ENCODE results near the gene CDT1. TPM values are rescaled to one million over a fixed set of nuclear protein-coding genes. Genes with fewer than 3 reads are reported as not detected.

The CDT1 gene
- total and polyA plus RNA-seq, 10 donors: 1.00 to 17.2 (median 3.6) TPM

DNA sequence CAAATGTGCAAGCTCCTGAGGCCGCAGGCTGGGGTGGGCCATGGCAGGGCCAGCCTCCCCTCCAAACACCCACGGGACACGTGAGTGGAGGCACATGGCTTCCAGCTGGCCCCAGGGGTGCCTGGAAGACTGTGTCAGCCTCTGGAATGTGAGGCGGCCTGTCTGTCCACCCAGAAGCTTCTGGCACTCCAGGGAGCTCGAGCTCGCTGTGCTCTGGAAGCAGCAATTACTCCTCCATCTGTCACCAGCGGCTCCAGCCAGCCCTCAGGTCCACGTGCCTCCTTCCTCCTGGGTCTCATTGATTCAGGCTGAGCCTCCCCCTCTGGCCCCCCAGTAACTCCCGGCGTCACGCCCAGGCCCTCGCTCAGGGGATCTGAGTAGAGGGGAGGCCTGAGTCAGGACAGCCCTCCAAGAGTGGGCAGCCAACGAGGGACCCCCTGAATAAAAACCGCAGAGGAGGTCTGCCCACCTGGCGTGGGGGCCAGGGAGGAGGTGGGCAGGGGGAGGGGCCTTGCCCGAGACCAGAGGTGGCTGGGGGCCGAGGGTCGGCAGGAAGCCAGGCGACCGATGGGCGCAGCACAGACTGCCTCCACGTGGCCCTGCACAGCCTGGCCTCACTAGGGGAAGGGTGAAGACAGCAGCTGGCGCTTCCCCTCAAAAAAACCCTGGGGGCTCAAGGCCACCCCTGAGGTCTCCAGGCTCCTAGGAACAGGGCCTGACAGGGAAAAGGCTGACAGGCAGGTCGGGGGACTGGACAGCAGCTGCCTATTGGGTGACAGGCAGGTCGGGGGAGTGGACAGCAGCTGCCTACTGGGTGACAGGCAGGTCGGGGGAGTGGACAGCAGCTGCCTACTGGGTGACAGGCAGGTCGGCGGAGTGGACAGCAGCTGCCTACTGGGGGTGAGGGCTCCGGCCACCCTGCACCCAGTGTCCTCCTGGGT, 30.4 kb upstream of the CDT1 start:
- intact Hi-C loops (cut with DNase I; ENCODE audit: low total_unique reads): no loop called here
- Histone ChIP-seq H3K27me3 (replicated peaks in 1 of 7) (no peaks in the 10 kb centered on the region), H3K36me3 (peaks cover 0 to 33% (median 0%) of the 10 kb centered on the region in 6 donors), H3K27ac (peak overlapping the region in 6 of 8 donors; percentile 9 to 66 (median 54)), H3K9me3 (no peaks in the 10 kb centered on the region), H3K4me3 (no peak overlapping the region), H3K4me1 (peaks cover 49 to 95% (median 76%) of the 10 kb centered on the region in 6 donors)
- 49 to 66% (median 53%) methylated on average over 18 to 29 of the region's 29 CpGs for WGBS, 5 donors
- TF ChIP-seq POLR2AphosphoS5 (IDR thresholded peaks at IDR 0.05) (peak; percentile 24 to 64 (median 43)), POLR2A (IDR thresholded peaks at IDR 0.05) (no peak)
- no peak for DNase-seq

DNA sequence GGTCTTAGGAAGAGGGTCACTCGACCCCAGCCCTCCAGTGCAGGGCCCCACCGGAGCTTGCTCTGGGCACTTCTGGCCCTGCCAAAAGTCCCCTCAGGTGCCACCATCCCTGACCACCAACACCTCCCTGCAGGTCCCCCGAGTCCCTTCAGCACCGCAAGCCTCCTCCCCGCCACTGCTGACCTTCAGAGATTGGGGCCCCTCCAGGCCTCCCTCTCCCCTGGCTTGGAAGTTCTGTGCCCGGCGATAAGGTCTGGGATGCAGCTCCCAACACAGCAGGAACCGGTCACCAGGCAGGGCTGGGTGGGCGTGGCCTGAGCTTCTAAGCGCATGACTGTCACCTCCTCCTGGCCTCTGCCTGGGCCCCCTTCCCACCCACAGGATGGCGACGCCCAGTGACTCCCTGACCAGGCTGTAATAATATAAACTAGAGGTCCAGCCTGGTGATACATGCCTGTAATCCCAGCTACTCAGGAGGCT, 29.7 kb upstream of the CDT1 start:
- H3K4me1 ChIP-seq: peaks cover 42 to 95% (median 75%) of the 10 kb centered on the region in 6 donors
- H3K27ac ChIP-seq: peak overlapping the region in 3 of 8 donors; percentile 61 to 66 (median 63)
- WGBS, 5 donors: 39 to 78% (median 52%) methylated on average over 8 to 12 of the region's 12 CpGs
- H3K9me3 ChIP-seq: no peaks in the 10 kb centered on the region
- intact Hi-C loops (cut with DNase I; ENCODE audit: low total_unique reads): no loop called here
- peaks cover 0 to 33% (median 0%) of the 10 kb centered on the region in 6 donors for H3K36me3 ChIP-seq
- H3K4me3 ChIP-seq: no peak overlapping the region
- DNase-seq: no peak
- H3K27me3 ChIP-seq (replicated peaks in 1 of 7): no peaks in the 10 kb centered on the region
- TF ChIP-seq, protein P1, sequence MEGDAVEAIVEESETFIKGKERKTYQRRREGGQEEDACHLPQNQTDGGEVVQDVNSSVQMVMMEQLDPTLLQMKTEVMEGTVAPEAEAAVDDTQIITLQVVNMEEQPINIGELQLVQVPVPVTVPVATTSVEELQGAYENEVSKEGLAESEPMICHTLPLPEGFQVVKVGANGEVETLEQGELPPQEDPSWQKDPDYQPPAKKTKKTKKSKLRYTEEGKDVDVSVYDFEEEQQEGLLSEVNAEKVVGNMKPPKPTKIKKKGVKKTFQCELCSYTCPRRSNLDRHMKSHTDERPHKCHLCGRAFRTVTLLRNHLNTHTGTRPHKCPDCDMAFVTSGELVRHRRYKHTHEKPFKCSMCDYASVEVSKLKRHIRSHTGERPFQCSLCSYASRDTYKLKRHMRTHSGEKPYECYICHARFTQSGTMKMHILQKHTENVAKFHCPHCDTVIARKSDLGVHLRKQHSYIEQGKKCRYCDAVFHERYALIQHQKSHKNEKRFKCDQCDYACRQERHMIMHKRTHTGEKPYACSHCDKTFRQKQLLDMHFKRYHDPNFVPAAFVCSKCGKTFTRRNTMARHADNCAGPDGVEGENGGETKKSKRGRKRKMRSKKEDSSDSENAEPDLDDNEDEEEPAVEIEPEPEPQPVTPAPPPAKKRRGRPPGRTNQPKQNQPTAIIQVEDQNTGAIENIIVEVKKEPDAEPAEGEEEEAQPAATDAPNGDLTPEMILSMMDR (IDR thresholded peaks at IDR 0.05 in 8 of 11, conservative IDR thresholded peaks at IDR 0.05 in 3 of 11): no peak
- no peak for TF ChIP-seq POLR2A (IDR thresholded peaks at IDR 0.05)
- TF ChIP-seq POLR2AphosphoS5 (IDR thresholded peaks at IDR 0.05): peak; percentile 4 to 59 (median 16)

- no peaks in the 10 kb centered on the region for H3K9me3 ChIP-seq
- TF ChIP-seq POLR2AphosphoS5 (IDR thresholded peaks at IDR 0.05): no peak
- TF ChIP-seq, protein P1 (IDR thresholded peaks at IDR 0.05 in 8 of 11, conservative IDR thresholded peaks at IDR 0.05 in 3 of 11): no peak
- no peak for TF ChIP-seq POLR2A (IDR thresholded peaks at IDR 0.05)
- peak overlapping the region in 1 of 8 donors; percentile 66 for H3K27ac ChIP-seq
- H3K27me3 ChIP-seq (replicated peaks in 1 of 7): no peaks in the 10 kb centered on the region
- no peak overlapping the region for H3K4me3 ChIP-seq
- whole genome bisulfite sequencing, 5 donors: 90 to 95% (median 91%) methylated on average over 29 to 32 of the region's 32 CpGs
- intact Hi-C loops (cut with DNase I; ENCODE audit: low total_unique reads): no loop called here
- peaks cover 0 to 33% (median 0%) of the 10 kb centered on the region in 6 donors for H3K36me3 ChIP-seq
- DNase-seq: no peak
- peaks cover 40 to 95% (median 75%) of the 10 kb centered on the region in 6 donors for H3K4me1 ChIP-seq
These were observed 28.8 kb upstream of the CDT1 start for GRCh38 chr16:88774544-88775393.

GRCh38 chr16:88775825-88776224, 27.8 kb upstream of the CDT1 start:
- no peak for TF ChIP-seq POLR2AphosphoS5 (IDR thresholded peaks at IDR 0.05)
- intact Hi-C loops (cut with DNase I; ENCODE audit: low total_unique reads): no loop called here
- no peak overlapping the region for H3K27ac ChIP-seq
- no peaks in the 10 kb centered on the region for H3K27me3 ChIP-seq (replicated peaks in 1 of 7)
- H3K36me3 ChIP-seq: peaks cover 0 to 33% (median 0%) of the 10 kb centered on the region in 6 donors
- no peaks in the 10 kb centered on the region for H3K9me3 ChIP-seq
- 87 to 94% (median 92%) methylated on average over 17 to 18 of the region's 18 CpGs for WGBS, 5 donors
- H3K4me3 ChIP-seq: no peak overlapping the region
- DNase-seq: no peak
- peaks cover 40 to 95% (median 75%) of the 10 kb centered on the region in 6 donors for H3K4me1 ChIP-seq

All from spleen (tissue), 11 donors.